ENCODE data around the gene KCTD17.

Gene KCTD17

DNA sequence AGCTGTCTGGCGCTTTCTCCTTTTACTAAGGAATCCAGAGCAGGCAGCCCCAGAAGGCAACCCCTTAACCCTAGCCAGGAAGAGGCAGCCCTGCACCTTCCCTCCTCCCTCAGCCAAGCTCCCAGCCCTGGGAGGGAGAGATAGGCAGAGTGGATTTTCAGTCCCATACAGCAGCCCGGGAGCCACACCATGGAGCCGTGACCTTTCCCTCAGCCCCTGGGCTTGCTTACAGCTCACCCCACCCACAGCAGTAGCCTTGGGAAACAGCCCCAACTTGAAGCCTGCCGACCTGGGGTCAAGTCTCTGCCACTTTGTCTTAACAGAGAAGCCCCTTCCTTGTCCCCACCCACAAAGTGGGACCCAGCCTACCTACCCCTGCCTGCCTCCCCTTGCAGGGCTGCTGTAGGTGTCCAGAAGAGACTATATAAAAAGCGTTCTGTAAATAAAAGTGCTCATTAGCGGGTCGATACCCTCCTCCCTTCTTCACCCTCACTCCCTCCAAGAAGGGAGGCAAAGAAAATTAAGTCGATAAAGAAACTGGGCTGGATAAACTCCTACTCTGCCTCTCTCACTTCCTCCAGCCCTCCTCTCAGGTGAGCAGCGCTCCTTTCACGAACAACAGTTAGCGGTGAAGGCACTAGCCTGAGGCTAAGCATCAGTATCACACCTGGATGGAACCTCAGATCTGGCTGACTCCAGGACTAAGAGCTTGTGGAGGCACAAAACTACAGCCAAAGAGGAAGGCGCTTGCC, 36.5 kb upstream of the KCTD17 start:
- in situ Hi-C loops (cut with MboI; ENCODE audit: low pct_unique_long_range_greater_than_20kb, low sequenced_read_pairs, unreplicated experiment): no loop called here
- TF ChIP-seq, protein P1, sequence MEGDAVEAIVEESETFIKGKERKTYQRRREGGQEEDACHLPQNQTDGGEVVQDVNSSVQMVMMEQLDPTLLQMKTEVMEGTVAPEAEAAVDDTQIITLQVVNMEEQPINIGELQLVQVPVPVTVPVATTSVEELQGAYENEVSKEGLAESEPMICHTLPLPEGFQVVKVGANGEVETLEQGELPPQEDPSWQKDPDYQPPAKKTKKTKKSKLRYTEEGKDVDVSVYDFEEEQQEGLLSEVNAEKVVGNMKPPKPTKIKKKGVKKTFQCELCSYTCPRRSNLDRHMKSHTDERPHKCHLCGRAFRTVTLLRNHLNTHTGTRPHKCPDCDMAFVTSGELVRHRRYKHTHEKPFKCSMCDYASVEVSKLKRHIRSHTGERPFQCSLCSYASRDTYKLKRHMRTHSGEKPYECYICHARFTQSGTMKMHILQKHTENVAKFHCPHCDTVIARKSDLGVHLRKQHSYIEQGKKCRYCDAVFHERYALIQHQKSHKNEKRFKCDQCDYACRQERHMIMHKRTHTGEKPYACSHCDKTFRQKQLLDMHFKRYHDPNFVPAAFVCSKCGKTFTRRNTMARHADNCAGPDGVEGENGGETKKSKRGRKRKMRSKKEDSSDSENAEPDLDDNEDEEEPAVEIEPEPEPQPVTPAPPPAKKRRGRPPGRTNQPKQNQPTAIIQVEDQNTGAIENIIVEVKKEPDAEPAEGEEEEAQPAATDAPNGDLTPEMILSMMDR (IDR thresholded peaks at IDR 0.05; ENCODE audit: extremely low read depth, insufficient read depth, missing control alignments): no peak
- no peak for DNase-seq (ENCODE audit: low spot score)

DNA sequence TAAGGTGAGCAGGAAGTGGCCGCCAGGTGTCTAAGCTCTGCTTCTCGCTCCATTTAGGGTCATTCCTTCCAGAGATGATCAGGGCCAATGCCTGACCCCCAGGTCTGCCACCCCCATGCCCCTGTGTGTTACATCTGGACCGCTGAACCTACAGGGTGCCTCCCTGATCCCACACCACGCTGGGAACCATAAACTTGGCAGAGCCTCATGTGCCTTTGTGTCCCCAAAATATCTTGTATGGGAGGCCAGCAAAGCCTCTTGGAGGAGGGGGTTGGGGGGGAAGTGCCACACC, 36.0 kb upstream of the KCTD17 start:
- TF ChIP-seq, protein P1 (IDR thresholded peaks at IDR 0.05; ENCODE audit: extremely low read depth, insufficient read depth, missing control alignments): no peak
- no peak for DNase-seq (ENCODE audit: low spot score)
- in situ Hi-C loops (cut with MboI; ENCODE audit: low pct_unique_long_range_greater_than_20kb, low sequenced_read_pairs, unreplicated experiment): no loop called here

GRCh38 chr22:37016134-37016910, 35.2 kb upstream of the KCTD17 start:
- TF ChIP-seq, protein P1 (IDR thresholded peaks at IDR 0.05; ENCODE audit: extremely low read depth, insufficient read depth, missing control alignments): no peak
- no peak for DNase-seq (ENCODE audit: low spot score)
- in situ Hi-C loops (cut with MboI; ENCODE audit: low pct_unique_long_range_greater_than_20kb, low sequenced_read_pairs, unreplicated experiment): no loop called here

DNA sequence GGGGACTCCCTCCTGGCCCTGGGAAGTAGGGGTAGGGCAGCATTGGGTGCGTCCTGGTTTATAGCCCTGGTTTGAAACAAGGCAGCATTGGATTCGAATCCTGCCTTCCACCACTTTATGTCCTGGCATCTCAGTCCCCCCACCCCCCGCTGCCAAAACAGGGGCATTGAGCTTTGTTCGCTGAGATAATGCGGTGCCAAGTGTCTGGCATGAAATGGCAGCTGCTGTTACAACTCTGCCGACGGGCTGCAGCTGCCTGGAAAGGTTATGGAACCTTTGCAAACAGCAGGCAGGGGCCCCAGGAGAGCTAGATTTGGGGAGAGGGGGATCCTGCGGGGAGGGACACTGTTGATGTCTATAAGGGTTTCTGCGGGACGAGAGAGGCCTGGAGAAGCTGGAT, 34.2 kb upstream of the KCTD17 start:
- in situ Hi-C loops (cut with MboI; ENCODE audit: low pct_unique_long_range_greater_than_20kb, low sequenced_read_pairs, unreplicated experiment): no loop called here
- TF ChIP-seq, protein P1 (IDR thresholded peaks at IDR 0.05; ENCODE audit: extremely low read depth, insufficient read depth, missing control alignments): no peak
- no peak for DNase-seq (ENCODE audit: low spot score)

DNA sequence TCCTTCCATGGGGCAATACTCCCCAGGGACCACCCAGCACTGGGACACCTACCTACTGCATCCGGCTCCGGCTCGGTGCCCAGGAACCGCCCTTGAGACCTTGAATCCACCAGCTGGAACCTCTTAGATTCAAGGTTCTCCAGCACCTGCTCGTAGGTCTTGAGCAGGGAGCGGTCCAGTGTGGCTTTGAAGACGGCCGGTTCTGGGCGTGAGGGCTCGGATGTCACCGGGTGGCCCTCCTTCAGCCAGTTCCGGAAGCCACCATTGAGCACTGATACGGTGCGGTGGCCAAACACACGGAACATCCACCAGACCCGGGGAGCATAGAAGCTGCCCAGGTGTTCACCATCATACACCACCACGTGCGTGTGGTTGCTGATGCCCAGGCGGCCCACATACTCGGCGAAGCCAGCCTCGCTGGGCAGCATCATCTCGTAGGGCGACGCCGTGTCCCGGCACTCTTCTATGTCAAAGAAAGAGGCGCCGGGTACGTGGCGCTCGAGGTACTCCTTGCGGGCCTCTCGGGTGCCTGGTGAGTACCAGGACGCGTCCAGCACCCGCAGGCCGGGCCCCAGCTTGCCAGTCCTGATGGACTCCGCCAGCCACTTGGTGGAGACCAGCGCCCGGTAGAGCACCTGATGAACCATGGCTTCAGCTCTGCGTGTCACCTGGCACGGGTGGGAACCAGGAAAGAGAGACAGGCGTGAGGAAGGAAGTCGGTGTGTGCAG, 33.3 kb upstream of the KCTD17 start:
- no peak for DNase-seq (ENCODE audit: low spot score)
- in situ Hi-C loops (cut with MboI; ENCODE audit: low pct_unique_long_range_greater_than_20kb, low sequenced_read_pairs, unreplicated experiment): no loop called here
- TF ChIP-seq, protein P1 (IDR thresholded peaks at IDR 0.05; ENCODE audit: extremely low read depth, insufficient read depth, missing control alignments): no peak

GRCh38 chr22:37018815-37019308, 32.7 kb upstream of the KCTD17 start:
- DNase-seq (ENCODE audit: low spot score): no peak
- in situ Hi-C loops (cut with MboI; ENCODE audit: low pct_unique_long_range_greater_than_20kb, low sequenced_read_pairs, unreplicated experiment): no loop called here
- TF ChIP-seq, protein P1 (IDR thresholded peaks at IDR 0.05; ENCODE audit: extremely low read depth, insufficient read depth, missing control alignments): no peak
